Stomach (tissue), 19 donors: ENCODE data around the gene MAP3K7CL. TPM values are rescaled to one million over a fixed set of nuclear protein-coding genes. Genes with fewer than 3 reads are reported as not detected.

Source experiments
- DNase-seq, 2 donors: peaks; one replicate each; pipeline versions ENCODE4 v3.0.0 to v3.0.0-alpha.2; 2013 to 2019
- H3K27ac ChIP-seq, 5 donors: fragments of 200-600 bp in 4 of 5; sonication (generic) in 4 of 5; one replicate each; pipeline ENCODE4 v1.5.1; 2013 to 2019; ENCODE audit warnings: mild to moderate bottlenecking in 1 of 5, moderate library complexity in 1 of 5
- H3K27me3 ChIP-seq, 3 donors: fragments of 200-600 bp; sonication (generic); one replicate each; pipeline ENCODE4 v1.5.1; 2017 to 2019; ENCODE audit warnings: mixed run types in 1 of 3
- H3K36me3 ChIP-seq, 4 donors: fragments of 200-600 bp; sonication (generic); 1 replicate in 3 of 4; 2 replicates in 1 of 4; pipeline ENCODE4 v1.5.1; 2016 to 2019
- H3K4me1 ChIP-seq, 4 donors: fragments of 200-600 bp; sonication (generic); one replicate each; pipeline ENCODE4 v1.5.1; 2016 to 2019
- H3K4me3 ChIP-seq, 4 donors: fragments of 200-600 bp; sonication (generic) in 3 of 4; one replicate each; pipeline ENCODE4 v1.5.1; 2016 to 2019; ENCODE audit warnings: mild to moderate bottlenecking in 1 of 4
- H3K9me3 ChIP-seq, 4 donors: fragments of 200-600 bp; sonication (generic); one replicate each; pipeline ENCODE4 v1.5.1; 2016 to 2019
- EP300 ChIP-seq: sonication (generic); formaldehyde crosslinking; IDR thresholded peaks from one replicate; pipeline ENCODE4 v1.6.1; 2017; ENCODE audit warnings: antibody characterized with exemption
- POLR2A ChIP-seq, 4 donors: fragments of 450-650 bp; IDR thresholded peaks; one replicate each; pipeline ENCODE4 v1.6.1; 2016; ENCODE audit warnings: antibody characterized with exemption in 4 of 4, control low read depth in 2 of 4, mild to moderate bottlenecking in 1 of 4, moderate library complexity in 1 of 4
- POLR2AphosphoS5 ChIP-seq, 3 donors: sonication (generic); formaldehyde crosslinking; IDR thresholded peaks; one replicate each; pipeline ENCODE4 v1.6.1; 2016; ENCODE audit warnings: antibody characterized with exemption in 3 of 3
- WGBS, 5 donors: extraction: QIAGEN DNeasy Blood & Tissue Kit in 3 of 5; methylation state at CpG; one replicate each; pipeline versions ENCODE4 v1.1.5 to v1.1.7; 2013 to 2018; 5-methylcytosine and 5-hydroxymethylcytosine counted together
- intact Hi-C: fragments of 100-400 bp; cut with DNase I; formaldehyde crosslinking; loops from one replicate; pipeline ENCODE4 v1.15.1; 2023; ENCODE audit warnings: low total_unique reads
- long read RNA-seq, 10 donors: transcript quantifications; one replicate each; lab custom pipeline, GENCODE V29; 2026
- polyA plus RNA-seq, 3 donors: library from polyadenylated mRNA; stranded (reverse); fragments of 200-250 nt; gene quantifications; one replicate each; pipeline ENCODE4 v1.2.3, GENCODE V29; 2013
- total RNA-seq, 5 donors: library from RNA; depleted of rRNA; stranded (reverse); fragments of >200 nt; gene quantifications; one replicate each; pipeline versions ENCODE4 v1.1.0 to v1.2.3, GENCODE V29; 2014 to 2016
- TF ChIP-seq, protein P1 (sequence below), 7 experiments: fragments of 450-650 bp in 4 of 7; fragments of 200-600 bp in 3 of 7; sonication (generic) in 3 of 7; IDR thresholded peaks; one replicate each; pipeline ENCODE4 v1.5.1; 2016 to 2019; ENCODE audit warnings: antibody characterized with exemption in 7 of 7, control low read depth in 2 of 7, mild to moderate bottlenecking in 1 of 7
- donor health status: healthy with polysubstance abuse.
- donor health status: Bipolar disorder and iron deficiency.
- donor health status: healthy.

MAP3K7CL gene, protein sequence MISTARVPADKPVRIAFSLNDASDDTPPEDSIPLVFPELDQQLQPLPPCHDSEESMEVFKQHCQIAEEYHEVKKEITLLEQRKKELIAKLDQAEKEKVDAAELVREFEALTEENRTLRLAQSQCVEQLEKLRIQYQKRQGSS
- total RNA-seq, result 10 to 100 TPM in 2 of 5 donors, 1 to 10 TPM in 2, under 1 TPM in 1; 0.58 to 19.2 (median 7.2) TPM
- polyA plus RNA-seq, result 1 to 10 TPM; 2.6 to 5.2 (median 2.7) TPM
- long read RNA-seq, donor 1, result 0 reads
- long read RNA-seq, donor 2, partial matches to known transcripts, result 0 of 1 reads
- long read RNA-seq, donor 2, other reads (novel, unspliced or antisense), result 0 of 1 reads
- long read RNA-seq, donor 3, result 0 reads
- long read RNA-seq, donor 4, result 0 reads
- long read RNA-seq, donor 5, partial matches to known transcripts, result 0 of 1 reads
- long read RNA-seq, donor 5, other reads (novel, unspliced or antisense), result 0 of 1 reads
- long read RNA-seq, donor 6, partial matches to known transcripts, result 0 of 2 reads
- long read RNA-seq, donor 6, other reads (novel, unspliced or antisense), result 0 of 2 reads
- long read RNA-seq, donor 7, partial matches to known transcripts, result 0 of 1 reads
- long read RNA-seq, donor 7, other reads (novel, unspliced or antisense), result 0 of 1 reads
- long read RNA-seq, donor 8, result 0 reads
- long read RNA-seq, donor 9, result 0 reads
- long read RNA-seq, donor 10, result 0 reads

DNA sequence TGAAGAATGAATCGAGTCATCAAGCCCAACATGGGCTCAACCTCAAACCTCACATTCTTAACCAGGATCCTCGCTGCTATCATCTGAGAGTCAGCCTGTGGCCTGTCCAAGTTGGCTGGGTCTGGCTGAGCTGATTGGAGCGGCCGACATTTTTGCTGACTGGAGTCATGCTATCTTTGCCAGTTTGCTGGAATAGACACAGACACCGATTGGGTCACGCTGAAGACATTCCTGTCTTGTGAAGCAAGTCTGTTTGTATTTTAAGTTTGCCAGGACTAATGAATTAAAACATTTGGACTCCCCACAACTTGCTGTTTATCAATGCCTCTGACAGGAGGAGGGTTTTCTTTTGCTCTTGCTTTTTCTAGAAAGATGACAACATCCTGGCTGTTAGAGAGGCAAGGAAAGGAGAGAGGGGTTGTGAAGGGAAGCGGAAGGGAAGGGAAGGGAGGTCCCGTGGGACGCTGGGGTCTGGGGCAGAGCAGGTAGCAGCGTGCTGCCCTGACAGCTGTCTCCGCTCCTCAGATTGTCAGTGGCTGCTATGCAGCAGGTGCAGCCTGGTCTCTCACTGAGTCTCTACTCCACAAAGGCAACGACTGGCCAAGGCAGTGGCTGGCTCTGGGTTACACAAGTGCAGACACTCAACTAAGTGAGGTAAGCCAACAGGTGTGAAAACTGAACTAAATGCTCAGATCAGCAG, at the start of gene MAP3K7CL:
TSS of gene MAP3K7CL (plus strand) at position 375 of the 700 bp plus-strand sequence. CDS start 2,701 bp downstream, outside the sequence.
- DNase-seq, result peak in 1 of 2 donors; percentile 41
- no peak within 1 kb of the TSS for H3K4me3 ChIP-seq
- peaks cover 0 to 6% (median 2%) of the 10 kb centered on the region in 4 donors for H3K4me1 ChIP-seq
- WGBS, 5 donors, result 70 to 85% (median 85%) methylated on average over 12 of the region's 12 CpGs
- TF ChIP-seq POLR2AphosphoS5 (IDR thresholded peaks at IDR 0.05), result peak in 1 of 3 donors; percentile 65
- TF ChIP-seq, protein P1, sequence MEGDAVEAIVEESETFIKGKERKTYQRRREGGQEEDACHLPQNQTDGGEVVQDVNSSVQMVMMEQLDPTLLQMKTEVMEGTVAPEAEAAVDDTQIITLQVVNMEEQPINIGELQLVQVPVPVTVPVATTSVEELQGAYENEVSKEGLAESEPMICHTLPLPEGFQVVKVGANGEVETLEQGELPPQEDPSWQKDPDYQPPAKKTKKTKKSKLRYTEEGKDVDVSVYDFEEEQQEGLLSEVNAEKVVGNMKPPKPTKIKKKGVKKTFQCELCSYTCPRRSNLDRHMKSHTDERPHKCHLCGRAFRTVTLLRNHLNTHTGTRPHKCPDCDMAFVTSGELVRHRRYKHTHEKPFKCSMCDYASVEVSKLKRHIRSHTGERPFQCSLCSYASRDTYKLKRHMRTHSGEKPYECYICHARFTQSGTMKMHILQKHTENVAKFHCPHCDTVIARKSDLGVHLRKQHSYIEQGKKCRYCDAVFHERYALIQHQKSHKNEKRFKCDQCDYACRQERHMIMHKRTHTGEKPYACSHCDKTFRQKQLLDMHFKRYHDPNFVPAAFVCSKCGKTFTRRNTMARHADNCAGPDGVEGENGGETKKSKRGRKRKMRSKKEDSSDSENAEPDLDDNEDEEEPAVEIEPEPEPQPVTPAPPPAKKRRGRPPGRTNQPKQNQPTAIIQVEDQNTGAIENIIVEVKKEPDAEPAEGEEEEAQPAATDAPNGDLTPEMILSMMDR (IDR thresholded peaks at IDR 0.05), result no peak
- H3K9me3 ChIP-seq, result no peaks in the 10 kb centered on the region
- H3K36me3 ChIP-seq, result no peaks in the 10 kb centered on the region
- intact Hi-C loops, result no loop called here
- peak within 1 kb of the TSS in 4 of 5 donors; percentile 29 to 56 (median 40) for H3K27ac ChIP-seq
- H3K27me3 ChIP-seq, result no peaks in the 10 kb centered on the region

DNA sequence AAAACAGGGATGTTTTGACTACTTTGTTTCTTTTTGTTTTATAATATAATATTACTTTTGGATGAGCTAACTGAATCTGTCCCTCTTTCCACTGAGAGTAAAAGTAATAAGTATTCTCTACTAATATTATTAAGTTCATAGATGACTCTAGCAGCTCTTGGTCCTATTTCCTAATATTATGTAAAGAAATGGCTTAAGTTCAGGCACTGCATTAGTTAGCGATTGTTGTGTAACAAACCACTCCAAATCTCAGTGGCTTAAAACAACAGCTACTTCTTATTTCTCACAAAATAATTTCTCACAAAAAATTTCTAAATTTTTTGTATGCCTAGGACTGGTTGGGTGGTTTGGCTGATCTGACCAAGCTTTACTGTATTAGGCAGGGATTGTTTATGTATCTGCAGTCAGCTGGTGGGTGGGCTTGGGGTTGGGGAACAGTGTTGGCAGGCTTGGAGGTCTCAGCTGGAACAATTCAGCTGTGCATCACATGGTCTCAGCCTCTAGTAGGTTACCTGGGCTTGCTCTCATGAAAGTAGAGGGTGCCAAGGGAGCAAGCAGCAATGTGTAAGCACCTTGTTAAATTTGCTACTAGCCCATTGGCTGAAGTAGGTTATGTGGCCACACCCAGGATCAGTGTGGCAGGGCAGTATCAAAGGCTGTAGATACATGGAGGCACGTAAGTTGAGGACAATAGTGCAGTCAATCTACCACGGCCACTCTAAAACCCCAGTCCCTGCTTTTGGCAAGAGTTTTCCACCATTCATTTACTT, 48.2 kb upstream of the MAP3K7CL start:
- TF ChIP-seq, protein P1 (IDR thresholded peaks at IDR 0.05), result no peak
- TF ChIP-seq POLR2A (IDR thresholded peaks at IDR 0.05) (no peak), EP300 (no peak), POLR2AphosphoS5 (IDR thresholded peaks at IDR 0.05) (no peak)
- Histone ChIP-seq H3K4me3 (no peak overlapping the region), H3K27ac (no peak overlapping the region), H3K4me1 (peaks cover 4 to 35% (median 17%) of the 10 kb centered on the region in 4 donors), H3K27me3 (no peaks in the 10 kb centered on the region), H3K36me3 (peaks cover 0 to 12% (median 0%) of the 10 kb centered on the region in 4 donors), H3K9me3 (no peaks in the 10 kb centered on the region)
- 75 to 86% (median 76%) methylated on average over 3 of the region's 3 CpGs for WGBS, 5 donors
- no peak for DNase-seq
- intact Hi-C loops, result no loop called here

DNA sequence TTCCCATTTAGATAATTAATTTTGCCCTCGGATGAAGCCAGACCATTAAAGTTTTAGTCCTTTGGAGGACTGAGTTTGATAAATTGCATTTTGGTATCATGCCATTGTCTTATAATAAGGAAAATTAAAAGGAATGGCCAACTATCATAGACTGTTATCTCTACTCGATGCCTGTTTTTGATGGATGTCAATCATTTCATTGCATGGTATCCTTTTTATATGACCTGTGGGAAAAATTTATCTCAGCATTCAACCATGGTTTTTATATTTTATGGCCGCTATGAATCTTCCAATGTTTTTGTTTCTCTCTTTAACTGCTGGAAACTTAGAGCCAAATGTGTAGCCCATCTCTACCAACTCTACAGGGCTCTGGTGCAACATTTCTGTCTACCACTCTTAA, 47.1 kb upstream of the MAP3K7CL start:
- intact Hi-C loops, result no loop called here
- Histone ChIP-seq H3K27ac (no peak overlapping the region), H3K27me3 (no peaks in the 10 kb centered on the region), H3K36me3 (peaks cover 0 to 12% (median 0%) of the 10 kb centered on the region in 4 donors), H3K9me3 (no peaks in the 10 kb centered on the region), H3K4me1 (peaks cover 4 to 27% (median 14%) of the 10 kb centered on the region in 4 donors), H3K4me3 (no peak overlapping the region)
- TF ChIP-seq, protein P1 (IDR thresholded peaks at IDR 0.05), result no peak
- TF ChIP-seq POLR2A (IDR thresholded peaks at IDR 0.05), result no peak
- no peak for DNase-seq
- 93 to 96% (median 95%) methylated on average over 3 of the region's 3 CpGs for WGBS, 5 donors

DNA sequence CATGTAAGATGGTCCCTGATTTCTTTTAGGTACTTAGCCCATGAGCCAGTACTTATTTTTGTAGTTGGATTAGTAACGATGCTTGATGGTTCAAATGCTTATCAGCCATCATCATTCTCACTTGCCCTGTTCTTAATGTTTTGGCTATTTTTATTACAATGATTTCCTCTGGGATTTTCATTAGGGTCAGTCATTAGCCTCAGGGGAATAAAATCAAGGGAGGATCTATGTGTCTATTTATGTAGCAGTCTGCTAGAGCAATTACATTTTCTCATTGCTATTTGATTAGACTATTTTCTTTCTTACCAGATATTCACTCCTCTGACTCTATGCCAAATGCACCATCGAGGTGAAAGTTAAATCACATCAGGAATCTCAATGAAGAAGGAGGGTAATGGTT, 46.1 kb upstream of the MAP3K7CL start:
- WGBS, 5 donors, result 56 to 75% (median 66%) methylated on average over 2 of the region's 2 CpGs
- Histone ChIP-seq H3K27me3 (no peaks in the 10 kb centered on the region), H3K4me1 (peaks cover 0 to 19% (median 6%) of the 10 kb centered on the region in 4 donors), H3K36me3 (peaks cover 0 to 12% (median 0%) of the 10 kb centered on the region in 4 donors), H3K4me3 (no peak overlapping the region), H3K27ac (no peak overlapping the region), H3K9me3 (no peaks in the 10 kb centered on the region)
- no peak for DNase-seq
- TF ChIP-seq POLR2A (IDR thresholded peaks at IDR 0.05) (no peak), POLR2AphosphoS5 (IDR thresholded peaks at IDR 0.05) (no peak), EP300 (no peak)
- TF ChIP-seq, protein P1 (IDR thresholded peaks at IDR 0.05), result no peak
- intact Hi-C loops, result no loop called here
